Tibial nerve (tissue), 4 donors: ENCODE results near the gene UBE2E2. TPM values are rescaled to one million over a fixed set of nuclear protein-coding genes. Genes with fewer than 3 reads are reported as not detected.

Experiments
- DNase-seq, 2 donors: peaks; one replicate each; pipeline ENCODE4 v3.0.0-alpha.2; 2019; ENCODE audit warnings: low spot score in 2 of 2
- H3K27ac ChIP-seq, 4 donors: fragments of 200-600 bp; sonication (generic) in 3 of 4; one replicate each; pipeline ENCODE4 v1.5.1; 2017 to 2019; ENCODE audit warnings: mild to moderate bottlenecking in 1 of 4
- H3K27me3 ChIP-seq, 2 donors: fragments of 200-600 bp; sonication (generic) in 1 of 2; one replicate each; pipeline versions ENCODE4 v1.5.1 to v1.6.0; 2017 to 2019
- H3K36me3 ChIP-seq, 3 donors: fragments of 200-600 bp; sonication (generic); one replicate each; pipeline ENCODE4 v1.5.1; 2018 to 2019
- H3K4me1 ChIP-seq, 4 donors: fragments of 200-600 bp; sonication (generic) in 3 of 4; one replicate each; pipeline ENCODE4 v1.5.1; 2017 to 2019
- H3K4me3 ChIP-seq, 4 donors: fragments of 200-600 bp; sonication (generic) in 3 of 4; one replicate each; pipeline ENCODE4 v1.5.1; 2017 to 2019; ENCODE audit warnings: mild to moderate bottlenecking in 1 of 4, moderate library complexity in 1 of 4
- H3K9me3 ChIP-seq, 4 donors: fragments of 200-600 bp; sonication (generic) in 3 of 4; one replicate each; pipeline ENCODE4 v1.5.1; 2017 to 2019
- CTCF ChIP-seq, 5 experiments: fragments of 200-600 bp in 3 of 5; fragments of 450-650 bp in 2 of 5; sonication (generic) in 3 of 5; IDR thresholded peaks; one replicate each; pipeline ENCODE4 v1.5.1; 2016 to 2019; ENCODE audit warnings: antibody characterized with exemption in 5 of 5, mild to moderate bottlenecking in 3 of 5, moderate library complexity in 2 of 5
- EP300 ChIP-seq, 2 donors: sonication (generic); formaldehyde crosslinking; IDR thresholded peaks; one replicate each; pipeline ENCODE4 v1.6.1; 2017; ENCODE audit warnings: antibody characterized with exemption in 2 of 2, mild to moderate bottlenecking in 1 of 2
- POLR2A ChIP-seq, 2 donors: fragments of 450-650 bp; IDR thresholded peaks; one replicate each; pipeline ENCODE4 v1.6.1; 2017; ENCODE audit warnings: antibody characterized with exemption in 2 of 2, mild to moderate bottlenecking in 2 of 2, moderate library complexity in 2 of 2
- WGBS, 2 donors: methylation state at CpG; one replicate each; pipeline ENCODE4 v1.1.5; 2018; 5-methylcytosine and 5-hydroxymethylcytosine counted together
- total RNA-seq, 4 donors: library from RNA; depleted of rRNA; stranded (reverse); fragments of >200 nt; gene quantifications; one replicate each; pipeline ENCODE4 v1.1.0, GENCODE V29; 2016

Gene UBE2E2
- total RNA-seq, 4 donors from 2014 or later, result 67.1 to 222 (median 130) TPM

DNA sequence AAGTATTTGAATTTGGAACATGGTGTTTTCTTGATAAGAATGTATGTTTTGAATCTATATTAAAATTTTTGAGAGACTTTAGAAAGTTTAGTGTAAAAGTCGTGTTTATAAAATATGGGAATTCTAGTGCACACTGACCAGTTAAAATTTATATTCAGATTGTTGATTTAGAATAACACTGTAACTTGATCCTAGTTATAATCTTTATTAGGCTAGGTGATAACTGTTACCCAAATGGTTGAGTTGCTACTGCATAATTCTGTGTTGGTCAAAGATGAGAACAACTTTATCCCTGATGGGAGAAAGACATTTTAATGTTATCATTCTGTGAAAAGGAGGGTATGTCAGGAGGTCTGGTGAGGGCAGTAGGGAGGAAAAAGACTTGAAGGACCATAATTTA, 249.3 kb downstream of the UBE2E2 start:
- no peak for TF ChIP-seq EP300 (IDR thresholded peaks at IDR 0.05)
- TF ChIP-seq POLR2A (IDR thresholded peaks at IDR 0.05), result no peak
- TF ChIP-seq CTCF (IDR thresholded peaks at IDR 0.05), result no peak
- H3K27me3 ChIP-seq, result no peaks in the 10 kb centered on the region
- no peaks in the 10 kb centered on the region for H3K36me3 ChIP-seq
- H3K4me1 ChIP-seq, result peaks cover 0 to 61% (median 10%) of the 10 kb centered on the region in 4 donors
- WGBS, 2 donors, result 93 to 96% methylated on average over 1 of the region's 1 CpG
- H3K9me3 ChIP-seq, result peaks cover 0 to 8% (median 0%) of the 10 kb centered on the region in 4 donors
- no peak for DNase-seq
- no peak overlapping the region for H3K4me3 ChIP-seq
- H3K27ac ChIP-seq, result no peak overlapping the region

GRCh38 chr3:23455084-23455483, 252.0 kb downstream of the UBE2E2 start:
- no peaks in the 10 kb centered on the region for H3K36me3 ChIP-seq
- H3K4me3 ChIP-seq, result no peak overlapping the region
- H3K4me1 ChIP-seq, result peaks cover 0 to 40% (median 0%) of the 10 kb centered on the region in 4 donors
- WGBS, 2 donors, result 65 to 67% methylated on average over 3 of the region's 3 CpGs
- peaks cover 0 to 8% (median 0%) of the 10 kb centered on the region in 4 donors for H3K9me3 ChIP-seq
- peak in 1 of 2 donors; percentile 26 for DNase-seq
- H3K27ac ChIP-seq, result no peak overlapping the region
- TF ChIP-seq POLR2A (IDR thresholded peaks at IDR 0.05) (no peak), EP300 (IDR thresholded peaks at IDR 0.05) (peak in 1 of 2 donors; percentile 52)
- no peaks in the 10 kb centered on the region for H3K27me3 ChIP-seq

- H3K9me3 ChIP-seq, result peaks cover 0 to 8% (median 0%) of the 10 kb centered on the region in 4 donors
- TF ChIP-seq POLR2A (IDR thresholded peaks at IDR 0.05) (no peak), EP300 (IDR thresholded peaks at IDR 0.05) (no peak), CTCF (IDR thresholded peaks at IDR 0.05) (no peak)
- H3K4me3 ChIP-seq, result no peak overlapping the region
- no peaks in the 10 kb centered on the region for H3K27me3 ChIP-seq
- peaks cover 0 to 38% (median 0%) of the 10 kb centered on the region in 4 donors for H3K4me1 ChIP-seq
- no peak for DNase-seq
- H3K27ac ChIP-seq, result no peak overlapping the region
- no peaks in the 10 kb centered on the region for H3K36me3 ChIP-seq
- WGBS, 2 donors, result 38 to 52% methylated on average over 2 of the region's 2 CpGs
These were observed 252.6 kb downstream of the UBE2E2 start for GRCh38 chr3:23455775-23456174.

DNA sequence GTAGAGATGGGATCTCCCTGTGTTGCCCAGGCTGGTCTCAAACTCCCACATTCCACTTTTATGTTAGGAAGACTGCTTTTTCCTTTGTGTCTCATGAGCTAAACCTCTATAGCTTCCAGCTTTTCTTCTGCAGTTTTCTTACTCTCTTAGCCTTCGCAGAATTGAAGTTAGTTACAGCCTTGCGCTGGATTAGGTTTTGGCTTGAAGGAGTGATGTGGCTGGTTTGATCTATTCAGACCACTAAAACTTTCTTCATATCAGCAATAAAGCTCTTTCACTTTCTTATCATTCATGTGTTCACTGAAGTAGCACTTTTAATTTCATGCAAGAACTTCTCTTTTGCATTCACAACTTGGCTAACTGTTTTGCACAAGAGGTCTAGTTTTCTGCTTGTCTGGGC, 254.6 kb downstream of the UBE2E2 start:
- no peaks in the 10 kb centered on the region for H3K36me3 ChIP-seq
- H3K4me1 ChIP-seq, result peaks cover 0 to 37% (median 0%) of the 10 kb centered on the region in 4 donors
- H3K9me3 ChIP-seq, result peaks cover 0 to 8% (median 0%) of the 10 kb centered on the region in 4 donors
- DNase-seq, result no peak
- no peak overlapping the region for H3K4me3 ChIP-seq
- TF ChIP-seq CTCF (IDR thresholded peaks at IDR 0.05) (no peak), POLR2A (IDR thresholded peaks at IDR 0.05) (no peak), EP300 (IDR thresholded peaks at IDR 0.05) (no peak)
- no peaks in the 10 kb centered on the region for H3K27me3 ChIP-seq
- H3K27ac ChIP-seq, result no peak overlapping the region
- 89 to 94% methylated on average over 2 of the region's 2 CpGs for WGBS, 2 donors

DNA sequence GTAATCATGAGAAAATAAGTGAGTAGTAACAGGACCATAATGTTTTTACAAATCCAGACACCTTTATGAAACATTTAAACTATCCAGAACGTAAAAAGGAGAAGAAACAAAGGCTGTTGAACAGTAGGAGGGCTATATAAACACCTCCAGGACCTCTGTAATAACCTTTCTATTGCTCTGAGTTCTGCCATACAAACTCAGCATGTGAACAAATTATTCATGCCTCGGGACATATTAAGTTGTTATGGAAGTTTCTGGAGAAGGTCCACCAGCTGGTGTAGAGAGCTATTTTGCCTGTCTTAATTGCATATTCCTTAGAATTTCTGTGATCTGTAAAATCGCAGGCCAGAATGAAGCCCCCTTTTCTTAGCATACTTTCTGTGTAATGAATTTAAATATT, 256.3 kb downstream of the UBE2E2 start:
- no peak overlapping the region for H3K27ac ChIP-seq
- H3K36me3 ChIP-seq, result no peaks in the 10 kb centered on the region
- H3K27me3 ChIP-seq, result no peaks in the 10 kb centered on the region
- no peak overlapping the region for H3K4me3 ChIP-seq
- peaks cover 0 to 8% (median 0%) of the 10 kb centered on the region in 4 donors for H3K9me3 ChIP-seq
- no peak for DNase-seq
- WGBS, 2 donors, result 52 to 54% methylated on average over 3 of the region's 3 CpGs
- TF ChIP-seq CTCF (IDR thresholded peaks at IDR 0.05) (no peak), POLR2A (IDR thresholded peaks at IDR 0.05) (no peak), EP300 (IDR thresholded peaks at IDR 0.05) (no peak)
- H3K4me1 ChIP-seq, result peaks cover 0 to 23% (median 0%) of the 10 kb centered on the region in 4 donors
